GM19239 (cell line): ENCODE measurements around the gene OR8D1.

Source experiments
- DNase-seq: peaks from one replicate; pipeline ENCODE4 v3.0.0; 2011; ENCODE audit warnings: low spot score; ENCODE audit not compliant: insufficient read length
- FAIRE-seq: peaks from 2 replicates; lab custom pipeline; 2011; peaks lifted over from hg19 to GRCh38; lab: Jason Lieb, UNC

Gene OR8D1

DNA sequence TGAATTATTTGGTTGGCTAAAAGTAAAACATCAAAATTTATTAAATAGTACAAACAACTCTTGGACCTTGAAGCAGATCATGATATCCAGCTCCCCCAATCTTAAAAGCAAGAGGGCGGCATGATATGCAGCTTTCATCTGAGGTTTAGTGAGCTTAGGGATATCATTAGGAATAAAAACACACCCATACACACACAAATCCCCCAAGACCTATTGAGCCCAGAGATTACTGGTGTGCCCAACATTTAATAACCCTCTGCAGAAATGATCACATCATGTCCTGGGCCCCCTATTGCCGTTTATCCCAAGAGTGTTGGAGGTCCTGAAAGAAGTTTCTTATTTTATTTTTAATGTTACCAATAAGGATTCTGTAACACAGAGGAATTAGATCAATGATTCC, at the start of gene OR8D1:
Gene OR8D1 (minus strand): TSS at position 101 of the 400 bp plus-strand sequence. CDS start 3,183 bp downstream, outside the sequence.
- DNase-seq = no peak
- no peak for FAIRE-seq

GRCh38 chr11:124359566-124359965, 45.8 kb upstream of the OR8D1 start:
- DNase-seq (no peak), FAIRE-seq (no peak)

DNA sequence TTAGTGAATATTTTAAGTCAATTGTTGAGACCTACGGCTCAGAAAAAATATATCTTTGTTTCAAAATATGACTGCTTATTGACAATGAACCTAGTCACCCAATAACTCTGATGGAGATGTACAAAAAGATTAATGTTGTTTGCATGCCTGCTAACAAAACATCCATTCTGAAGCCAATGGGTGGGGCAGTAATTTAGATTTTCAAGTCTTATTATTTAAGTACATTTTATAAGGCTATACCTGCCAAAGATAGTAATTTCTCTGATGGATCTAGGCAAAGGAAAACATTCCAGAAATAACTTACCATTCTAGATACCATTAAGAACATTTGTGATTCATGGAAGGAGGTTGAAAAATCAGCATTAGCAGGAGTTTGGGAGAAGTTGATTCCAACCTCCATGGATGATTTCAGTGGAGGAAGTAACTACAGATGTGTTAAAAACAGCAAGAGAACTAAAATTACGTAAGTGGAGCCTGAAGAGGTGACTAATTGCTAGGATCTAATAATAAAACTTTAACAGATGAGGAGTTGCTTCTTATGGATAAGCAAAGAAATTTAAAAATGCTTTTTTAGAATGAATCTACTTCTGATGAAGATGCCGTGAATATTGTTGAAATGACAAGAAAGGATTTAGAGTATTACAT, 32.7 kb upstream of the OR8D1 start:
- DNase-seq (no peak), FAIRE-seq (no peak)

- FAIRE-seq (no peak), DNase-seq (no peak)
These were observed 30.6 kb upstream of the OR8D1 start for GRCh38 chr11:124344346-124344745.

DNA sequence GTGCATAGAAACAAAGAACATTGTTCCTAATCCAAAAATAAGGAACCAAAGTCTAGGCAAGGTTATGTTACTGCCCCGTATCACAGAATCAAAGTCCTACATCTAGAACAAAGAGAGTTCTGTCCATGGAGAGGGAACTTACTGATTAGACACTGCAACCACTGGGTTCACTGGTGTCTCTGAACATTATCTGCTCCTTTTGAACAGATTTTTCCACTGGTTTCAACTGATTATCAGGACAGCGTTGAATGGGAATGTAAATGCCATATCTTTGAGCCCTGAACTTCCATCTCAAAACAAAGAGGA, 26.3 kb upstream of the OR8D1 start:
- FAIRE-seq (no peak), DNase-seq (no peak)

DNA sequence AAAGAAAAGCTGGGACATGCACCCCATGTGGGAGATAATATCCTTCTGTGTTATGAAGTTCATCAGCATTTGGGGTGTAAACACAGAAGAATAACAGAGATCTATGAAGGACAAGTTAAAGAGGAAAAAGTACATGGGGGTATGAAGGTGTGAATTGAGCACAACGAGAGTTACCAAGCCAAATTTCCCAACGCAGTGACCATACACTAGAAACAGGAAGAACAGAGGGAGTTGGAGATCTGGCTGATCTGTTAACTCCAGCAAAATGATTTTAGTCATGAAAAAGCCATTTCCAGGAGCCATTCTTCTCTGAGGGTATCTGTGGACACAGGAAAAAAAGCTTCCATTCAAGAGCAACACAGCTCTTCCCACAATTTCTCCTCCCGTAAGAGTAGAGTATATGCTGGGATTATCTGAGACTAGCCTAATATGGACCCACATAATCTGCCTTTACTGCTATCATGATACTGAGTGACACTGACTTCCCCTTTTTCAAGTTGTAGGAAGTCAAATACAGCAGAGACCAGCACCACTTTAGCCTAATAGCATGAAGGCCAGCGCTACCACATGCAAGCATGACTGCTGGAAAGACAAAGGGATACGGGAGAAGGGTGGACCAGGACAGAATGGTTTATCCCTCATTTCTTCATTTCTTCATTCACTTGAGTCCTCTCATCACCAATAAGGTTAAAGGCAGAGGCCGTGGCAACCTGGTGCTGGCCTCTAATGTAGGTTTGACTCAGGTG, 25.8 kb upstream of the OR8D1 start:
- no peak for FAIRE-seq
- no peak for DNase-seq

DNA sequence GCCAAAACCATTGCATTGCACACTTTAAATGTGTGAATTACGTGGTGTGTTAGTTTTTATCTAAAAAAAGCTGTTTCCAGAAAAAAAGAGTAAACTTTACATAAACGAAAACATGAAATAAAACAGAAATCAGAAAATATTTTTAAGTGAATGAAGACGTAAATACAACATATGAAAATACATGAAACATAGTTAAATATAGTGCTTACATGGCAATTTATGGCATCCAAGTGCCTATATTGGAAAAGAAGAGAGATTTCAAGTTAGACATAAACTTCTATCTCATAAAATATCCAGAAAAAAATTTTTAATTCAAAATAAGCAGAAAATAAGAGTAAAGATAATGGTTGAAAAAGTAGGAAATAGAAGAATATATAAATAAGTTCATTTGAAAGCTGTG, 18.1 kb upstream of the OR8D1 start:
- no peak for FAIRE-seq
- DNase-seq = no peak

DNA sequence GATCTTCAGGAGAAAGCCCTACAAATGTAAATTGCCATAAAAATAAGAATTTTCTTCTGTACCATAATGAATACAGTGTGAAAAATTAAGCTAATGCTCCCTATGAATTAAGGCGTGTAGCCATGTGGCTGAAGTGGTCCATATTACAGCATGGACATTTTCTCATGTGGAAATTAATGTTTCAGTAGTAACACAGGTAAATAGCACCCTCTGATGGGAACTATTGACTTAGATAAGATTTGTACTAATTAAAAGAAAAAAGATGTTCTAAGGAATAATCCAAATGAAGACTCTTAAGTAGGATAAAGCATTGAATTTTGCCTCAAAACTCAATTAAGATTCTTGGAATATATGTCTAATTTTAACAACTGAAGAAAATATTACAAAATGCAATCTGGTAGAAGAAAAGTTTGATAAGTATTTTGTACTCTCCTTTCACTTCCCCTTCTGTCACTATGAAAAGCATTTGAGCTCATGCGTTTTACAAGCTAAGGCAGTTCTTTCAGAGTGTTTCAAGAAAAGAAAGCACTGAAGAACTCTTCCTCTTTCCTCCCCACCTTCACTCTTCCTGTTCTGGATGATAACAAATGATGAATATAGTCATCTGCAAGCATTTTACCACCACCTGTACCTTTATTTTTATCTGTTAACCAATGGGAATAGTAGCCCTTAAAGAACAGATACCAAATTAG, 16.2 kb upstream of the OR8D1 start:
- FAIRE-seq (peak; percentile 85), DNase-seq (peak; percentile 2)

- FAIRE-seq = no peak
These were observed 14.0 kb upstream of the OR8D1 start for GRCh38 chr11:124327775-124328174.

GRCh38 chr11:124322356-124322755, 8.6 kb upstream of the OR8D1 start:
- FAIRE-seq (no peak), DNase-seq (no peak)

More at GRCh38 chr11:124327775-124328174, 14.0 kb upstream of the OR8D1 start:
- no peak for DNase-seq

DNA sequence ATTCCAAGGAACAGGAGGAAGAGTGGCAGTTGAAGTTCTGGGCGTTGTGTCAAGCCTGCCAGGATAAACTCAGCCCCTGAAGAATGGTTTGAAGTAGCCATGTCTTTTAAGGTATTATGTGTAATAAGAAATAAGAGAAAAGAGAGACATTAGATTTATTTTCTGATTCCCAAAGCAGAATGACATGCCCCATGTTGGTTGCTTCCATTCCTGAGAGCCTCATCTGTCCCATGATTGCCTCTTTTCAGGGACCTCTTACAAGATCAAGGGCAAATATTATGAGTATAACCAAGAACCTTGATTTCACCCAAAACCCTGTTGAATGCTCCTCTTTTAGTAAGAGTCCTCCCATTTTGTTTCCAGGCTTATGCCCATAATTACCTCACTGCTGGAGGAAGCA, 6.3 kb upstream of the OR8D1 start, which contains the start of gene OR8D2:
Gene OR8D2 (minus strand): TSS at position 101 of the 400 bp plus-strand sequence. CDS start 0 bp downstream, at position 101.
- no peak for FAIRE-seq

GRCh38 chr11:124315052-124315451, 1.3 kb upstream of the OR8D1 start:
- DNase-seq = no peak
- FAIRE-seq = no peak

More for the DNA sequence above, 6.3 kb upstream of the OR8D1 start, which contains the start of gene OR8D2:
- DNase-seq = no peak

DNA sequence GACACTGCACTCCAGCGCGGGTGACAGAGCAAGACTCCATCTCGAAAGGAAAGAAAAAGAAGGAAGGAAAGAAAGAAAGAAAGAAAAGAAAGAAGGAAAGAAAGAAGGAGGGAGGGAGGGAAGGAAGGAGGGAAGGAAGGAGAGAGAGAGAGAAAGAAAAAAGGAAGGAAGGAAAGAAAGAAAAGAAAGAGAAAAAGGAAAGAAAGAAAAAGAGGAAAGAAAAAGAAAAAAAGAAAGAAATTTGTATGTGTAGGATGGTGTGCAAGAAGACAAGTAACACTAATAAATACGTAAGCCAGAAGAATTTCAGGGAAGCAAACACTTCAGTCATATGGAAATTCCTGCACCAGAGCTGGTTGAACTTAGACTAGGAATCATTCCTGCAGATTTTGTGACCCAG, 618 bp downstream of the OR8D1 start:
- no peak for FAIRE-seq
- DNase-seq = no peak

DNA sequence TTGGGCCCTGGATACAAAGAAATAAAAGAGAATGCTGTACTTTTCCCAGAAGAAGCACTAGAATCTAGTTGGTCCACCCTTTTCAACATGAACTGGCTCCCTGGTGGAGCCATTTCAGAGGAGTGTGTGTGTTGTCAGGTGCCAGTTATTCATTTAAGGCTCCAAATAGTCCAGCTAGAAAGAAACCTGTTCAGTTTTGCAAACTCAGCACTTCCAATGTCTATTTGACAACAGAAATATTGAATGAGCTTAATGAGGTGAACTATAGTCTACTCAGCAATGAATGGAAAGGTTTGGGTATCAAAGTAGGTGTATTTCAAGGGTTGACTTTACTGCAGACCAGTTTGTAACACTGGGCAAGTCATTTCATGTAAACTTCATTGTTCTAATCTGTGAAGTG, 2.1 kb downstream of the OR8D1 start:
- no peak for FAIRE-seq
- DNase-seq = no peak

DNA sequence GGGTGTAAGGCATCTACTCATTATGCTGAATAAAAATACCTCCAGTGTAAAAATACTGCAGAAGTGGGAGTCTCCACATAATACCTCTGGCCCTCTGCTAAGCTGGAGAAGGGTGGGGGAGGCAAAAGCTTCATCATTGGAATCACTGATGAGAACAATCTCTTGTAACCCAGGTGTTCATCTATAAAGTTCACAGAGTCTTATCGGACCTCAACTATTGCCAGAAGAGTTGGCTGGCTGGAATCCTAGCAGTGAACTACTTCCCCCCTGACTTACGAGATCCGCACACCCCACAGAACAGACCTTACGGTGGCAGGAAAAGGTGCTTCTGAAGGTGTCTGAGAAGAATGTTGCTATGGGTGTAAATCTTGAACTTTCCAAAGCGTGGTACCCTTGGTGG, 2.5 kb downstream of the OR8D1 start:
- FAIRE-seq (no peak), DNase-seq (no peak)

- DNase-seq (no peak), FAIRE-seq (no peak)
These were observed 3.0 kb downstream of the OR8D1 start for GRCh38 chr11:124310721-124311120.

- DNase-seq = no peak
- FAIRE-seq = no peak
These were observed 6.7 kb downstream of the OR8D1 start for GRCh38 chr11:124307093-124307492.

DNA sequence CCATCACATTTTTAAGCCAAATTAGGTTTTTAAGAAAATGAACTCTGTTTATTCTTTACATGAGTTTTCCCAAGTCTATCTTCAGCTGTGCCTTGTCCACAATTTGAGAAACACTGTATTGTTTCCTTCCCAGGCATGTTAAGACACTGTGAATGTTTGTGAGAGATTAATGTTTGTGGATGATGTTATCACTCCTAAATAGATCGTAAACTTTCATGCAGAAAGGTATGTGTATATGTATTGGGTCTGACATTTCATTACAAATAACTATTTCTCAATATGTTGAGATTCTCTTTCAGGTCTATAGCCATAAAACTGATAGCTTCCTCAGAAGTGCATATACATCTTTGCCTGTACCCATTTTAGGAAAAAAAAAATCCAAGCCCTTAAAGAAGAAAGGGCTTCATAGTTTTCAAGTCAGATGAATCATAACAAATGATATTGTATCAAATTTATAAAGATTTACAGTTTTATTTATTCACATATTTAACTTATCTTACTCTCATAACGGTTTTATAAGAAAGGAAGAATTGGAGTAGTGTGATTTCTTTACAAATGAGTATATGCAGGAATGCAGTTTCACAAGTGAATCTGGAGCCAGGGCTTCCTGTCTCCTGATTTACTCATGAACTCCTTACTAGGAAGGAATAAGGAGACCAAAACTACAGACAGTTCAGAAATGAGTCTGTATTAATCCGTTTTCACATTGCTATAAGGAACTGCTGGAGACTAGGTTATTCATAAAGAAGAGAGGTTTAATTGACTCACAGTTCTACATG, 11.2 kb downstream of the OR8D1 start:
- DNase-seq = no peak
- no peak for FAIRE-seq

DNA sequence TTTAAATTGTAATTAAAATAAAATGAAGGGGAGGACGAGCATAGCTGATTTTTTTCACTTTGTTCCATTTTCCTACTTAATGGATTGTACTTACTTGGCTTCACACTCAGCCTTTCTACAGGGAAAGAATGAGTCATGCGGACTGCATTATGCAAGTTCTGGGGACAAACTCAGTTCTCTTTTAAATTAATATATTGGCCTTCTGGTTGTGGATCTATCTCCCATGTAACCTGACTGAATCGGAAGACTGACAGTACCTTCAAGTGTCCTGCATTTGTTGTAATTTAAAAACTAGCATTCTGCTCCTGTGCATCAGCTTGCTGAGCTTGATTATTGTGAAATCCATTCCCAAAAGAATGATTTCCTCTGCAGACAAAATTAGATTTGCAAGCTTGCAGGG, 12.2 kb downstream of the OR8D1 start:
- no peak for DNase-seq
- no peak for FAIRE-seq

DNA sequence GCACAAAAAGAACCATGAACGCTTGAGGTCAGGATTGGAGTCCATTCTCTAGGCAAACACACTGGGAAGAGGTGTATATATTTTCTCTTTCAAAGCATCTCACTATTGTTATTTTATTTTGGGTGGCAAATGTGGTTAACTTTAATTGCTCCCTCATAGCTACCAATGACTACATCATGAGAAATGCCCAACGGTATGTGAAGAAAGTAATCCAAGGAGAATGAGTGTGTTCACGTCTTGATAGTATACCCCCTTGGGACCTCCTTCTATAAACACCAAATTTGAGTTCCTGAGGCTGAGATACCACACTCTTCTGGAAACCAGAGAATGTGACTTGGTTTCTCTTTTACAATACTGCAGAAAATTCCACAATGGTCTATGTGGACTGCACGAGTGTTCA, 15.8 kb downstream of the OR8D1 start:
- DNase-seq (no peak), FAIRE-seq (no peak)

DNA sequence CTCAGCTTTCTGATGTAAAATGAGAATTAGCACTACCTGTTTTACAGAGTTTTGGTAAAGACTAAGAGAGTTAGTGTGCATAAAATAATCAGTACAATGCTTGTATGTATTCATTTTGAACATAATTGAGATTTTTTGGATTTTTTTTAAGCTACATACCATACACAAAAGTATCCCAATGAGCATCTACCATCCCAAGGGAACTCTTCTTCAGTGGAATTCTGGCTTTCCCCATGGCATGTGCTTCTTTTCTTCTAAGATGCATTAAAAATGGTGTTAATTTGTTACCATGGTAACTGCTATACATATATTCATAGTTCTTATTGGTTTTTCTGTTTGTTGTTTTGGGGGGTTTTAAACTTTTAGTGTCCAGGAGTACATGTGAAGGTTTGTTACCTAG, 17.7 kb downstream of the OR8D1 start:
- FAIRE-seq (no peak), DNase-seq (no peak)
